Gastrocnemius medialis (tissue), 4 donors: ENCODE results near the gene DNAJB11. TPM values are rescaled to one million over a fixed set of nuclear protein-coding genes. Genes with fewer than 3 reads are reported as not detected.
A peak's percentile ranks its signal among the peaks of the same experiment; 100 is the strongest.

Experiments used
- ATAC-seq, 2 donors: fragments of 150-250 bp; one replicate each; pipeline ENCODE4 v1.9.1; 2016
- DNase-seq, 2 donors: peaks; one replicate each; pipeline ENCODE4 v3.0.0-alpha.2; 2019
- H3K27ac ChIP-seq, 4 donors: fragments of 200-600 bp; sonication (generic); 1 replicate in 1 of 4; 2 replicates in 3 of 4; pipeline ENCODE4 v1.5.1; 2016 to 2018; ENCODE audit warnings: mild to moderate bottlenecking in 2 of 4, moderate library complexity in 1 of 4
- H3K27me3 ChIP-seq, 3 donors: fragments of 200-600 bp; sonication (generic) in 2 of 3; 1 replicate in 1 of 3; 2 replicates in 2 of 3; pipeline versions ENCODE4 v1.5.1 to v1.6.0; 2016 to 2019; ENCODE audit warnings: mild to moderate bottlenecking in 1 of 3, moderate library complexity in 1 of 3
- H3K36me3 ChIP-seq, 2 donors: fragments of 200-600 bp; sonication (generic) in 1 of 2; one replicate each; pipeline ENCODE4 v1.5.1; 2017 to 2018
- H3K4me1 ChIP-seq, 2 donors: fragments of 200-600 bp; sonication (generic) in 1 of 2; one replicate each; pipeline ENCODE4 v1.5.1; 2016 to 2017; ENCODE audit warnings: mild to moderate bottlenecking in 2 of 2
- H3K4me3 ChIP-seq, 4 donors: fragments of 200-600 bp; sonication (generic) in 3 of 4; 1 replicate in 1 of 4; 2 replicates in 3 of 4; pipeline ENCODE4 v1.5.1; 2016 to 2019; ENCODE audit warnings: mild to moderate bottlenecking in 2 of 4
- H3K9me3 ChIP-seq, 3 donors: fragments of 200-600 bp; sonication (generic) in 2 of 3; 1 replicate in 1 of 3; 2 replicates in 2 of 3; pipeline ENCODE4 v1.5.1; 2016 to 2019
- POLR2A ChIP-seq, 2 donors: fragments of 450-650 bp; IDR thresholded peaks; one replicate each; pipeline ENCODE4 v1.6.1; 2017; ENCODE audit warnings: antibody characterized with exemption in 2 of 2, mild to moderate bottlenecking in 2 of 2, moderate library complexity in 2 of 2
- in situ Hi-C, 4 donors: fragments of 200-750 bp; cut with MboI; loops; one replicate each; pipeline versions ENCODE4 v1.15.0 to v1.8.0; 2017; ENCODE audit warnings: low sequenced_read_pairs in 4 of 4
- intact Hi-C: fragments of 100-400 bp; cut with DNase I; formaldehyde crosslinking; loops from one replicate; pipeline ENCODE4 v1.15.1; 2023; ENCODE audit warnings: low total_unique reads
- total RNA-seq, 4 donors: library from RNA; depleted of rRNA; stranded (reverse); fragments of >200 nt; gene quantifications; one replicate each; pipeline versions ENCODE4 v1.1.0 to v1.2.3, GENCODE V29; 2016
- TF ChIP-seq, protein P1 (sequence below), 5 experiments: fragments of 450-650 bp in 3 of 5; fragments of 200-600 bp in 2 of 5; sonication (generic) in 2 of 5; IDR thresholded peaks in 4 of 5; conservative IDR thresholded peaks in 1 of 5; 1 replicate in 4 of 5; 2 replicates in 1 of 5; pipeline ENCODE4 v1.5.1; 2016 to 2019; ENCODE audit warnings: antibody characterized with exemption in 5 of 5, mild to moderate bottlenecking in 3 of 5, moderate library complexity in 3 of 5

Gene DNAJB11
- total RNA-seq, 4 donors from 2014 or later, result 15.1 to 24.7 (median 23.0) TPM

- H3K4me1 ChIP-seq, result peaks cover 0 to 6% of the 10 kb centered on the region in 2 donors
- TF ChIP-seq POLR2A (IDR thresholded peaks at IDR 0.05), result no peak
- TF ChIP-seq, protein P1, sequence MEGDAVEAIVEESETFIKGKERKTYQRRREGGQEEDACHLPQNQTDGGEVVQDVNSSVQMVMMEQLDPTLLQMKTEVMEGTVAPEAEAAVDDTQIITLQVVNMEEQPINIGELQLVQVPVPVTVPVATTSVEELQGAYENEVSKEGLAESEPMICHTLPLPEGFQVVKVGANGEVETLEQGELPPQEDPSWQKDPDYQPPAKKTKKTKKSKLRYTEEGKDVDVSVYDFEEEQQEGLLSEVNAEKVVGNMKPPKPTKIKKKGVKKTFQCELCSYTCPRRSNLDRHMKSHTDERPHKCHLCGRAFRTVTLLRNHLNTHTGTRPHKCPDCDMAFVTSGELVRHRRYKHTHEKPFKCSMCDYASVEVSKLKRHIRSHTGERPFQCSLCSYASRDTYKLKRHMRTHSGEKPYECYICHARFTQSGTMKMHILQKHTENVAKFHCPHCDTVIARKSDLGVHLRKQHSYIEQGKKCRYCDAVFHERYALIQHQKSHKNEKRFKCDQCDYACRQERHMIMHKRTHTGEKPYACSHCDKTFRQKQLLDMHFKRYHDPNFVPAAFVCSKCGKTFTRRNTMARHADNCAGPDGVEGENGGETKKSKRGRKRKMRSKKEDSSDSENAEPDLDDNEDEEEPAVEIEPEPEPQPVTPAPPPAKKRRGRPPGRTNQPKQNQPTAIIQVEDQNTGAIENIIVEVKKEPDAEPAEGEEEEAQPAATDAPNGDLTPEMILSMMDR (IDR thresholded peaks at IDR 0.05 in 4 of 5, conservative IDR thresholded peaks at IDR 0.05 in 1 of 5), result no peak
- intact Hi-C loops (no loop called here), in situ Hi-C loops (loop anchor here (5.0 to 10.0 kb wide), 5 partner anchors 275 to 555 kb away; no protein-coding TSS in a partner anchor)
- no peak for DNase-seq
- H3K4me3 ChIP-seq, result no peak overlapping the region
- H3K9me3 ChIP-seq, result no peaks in the 10 kb centered on the region
- H3K27me3 ChIP-seq, result no peaks in the 10 kb centered on the region
- no peak for ATAC-seq
- no peak overlapping the region for H3K27ac ChIP-seq
- peaks cover 0 to 7% of the 10 kb centered on the region in 2 donors for H3K36me3 ChIP-seq
Measured at GRCh38 chr3:186536883-186537844, 33.4 kb upstream of the DNAJB11 start.

DNA sequence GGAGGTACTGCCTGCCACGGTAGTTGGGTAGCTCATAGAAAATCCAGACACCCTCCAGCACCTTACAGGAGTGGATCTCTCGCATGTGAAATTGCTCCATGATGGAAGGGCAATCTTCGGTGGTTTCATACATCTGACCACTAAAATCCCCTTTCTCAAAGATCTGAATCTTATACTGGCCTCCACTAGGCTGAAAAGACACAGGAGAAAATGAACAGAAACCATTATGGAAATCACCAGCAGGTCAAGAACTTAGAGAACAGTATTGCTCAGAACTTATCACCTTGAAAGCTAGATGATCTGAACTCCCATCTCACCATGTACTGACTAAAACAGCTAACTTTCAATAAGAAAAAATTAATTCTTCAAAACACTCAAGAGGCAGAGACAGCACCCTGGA is 31.7 kb upstream of the DNAJB11 start:
- intact Hi-C loops (no loop called here), in situ Hi-C loops (loop anchor here (5.0 to 10.0 kb wide), 5 partner anchors 276 to 556 kb away; no protein-coding TSS in a partner anchor)
- no peak for TF ChIP-seq POLR2A (IDR thresholded peaks at IDR 0.05)
- TF ChIP-seq, protein P1 (IDR thresholded peaks at IDR 0.05 in 4 of 5, conservative IDR thresholded peaks at IDR 0.05 in 1 of 5), result no peak
- Histone ChIP-seq H3K4me3 (no peak overlapping the region), H3K9me3 (no peaks in the 10 kb centered on the region), H3K4me1 (peaks cover 0 to 6% of the 10 kb centered on the region in 2 donors), H3K36me3 (peaks cover 0 to 7% of the 10 kb centered on the region in 2 donors), H3K27me3 (no peaks in the 10 kb centered on the region), H3K27ac (no peak overlapping the region)
- no peak for ATAC-seq
- no peak for DNase-seq

DNA sequence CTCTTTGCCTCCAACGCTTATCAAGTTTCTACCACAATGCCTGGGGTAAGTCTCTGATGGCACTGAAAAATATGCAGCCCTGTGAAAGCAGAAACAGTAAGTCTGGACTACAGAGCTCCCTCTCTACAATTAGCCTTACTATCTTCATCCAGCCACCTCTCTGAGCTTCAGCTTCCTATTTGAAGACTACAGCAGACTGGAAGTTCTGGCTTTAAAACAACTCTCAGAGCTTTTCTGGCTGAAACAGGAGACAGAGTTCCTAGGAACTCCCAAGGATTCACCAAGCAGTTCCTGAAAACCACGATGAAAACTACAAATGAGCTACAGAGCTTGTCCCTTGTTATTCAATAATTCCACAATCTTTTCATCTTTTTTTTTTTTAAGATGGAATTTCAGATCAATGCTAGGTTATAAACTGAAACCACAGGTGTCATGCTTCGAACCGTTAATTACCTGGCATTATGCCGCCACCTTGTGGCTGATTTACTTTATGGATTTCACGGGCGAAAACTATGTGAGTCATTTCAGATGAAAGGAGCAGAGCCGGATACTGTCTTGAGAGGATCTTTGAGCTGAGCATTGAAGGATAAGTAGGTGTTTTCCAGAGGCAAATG is 30.2 kb upstream of the DNAJB11 start:
- Histone ChIP-seq H3K27ac (no peak overlapping the region), H3K36me3 (peaks cover 0 to 7% of the 10 kb centered on the region in 2 donors), H3K4me1 (peaks cover 0 to 6% of the 10 kb centered on the region in 2 donors), H3K27me3 (no peaks in the 10 kb centered on the region), H3K4me3 (peak overlapping the region in 3 of 4 donors; percentile 7 to 26 (median 7)), H3K9me3 (no peaks in the 10 kb centered on the region)
- DNase-seq (peak; percentile 29 to 51), ATAC-seq (peak; percentile 73 to 90)
- in situ Hi-C loops (loop anchor here in 2 of 4 donors (10.0 kb wide), 2 partner anchors 286 to 556 kb away; no protein-coding TSS in a partner anchor), intact Hi-C loops (loop anchor here (1.0 to 2.0 kb wide), 2 partner anchors 281 to 558 kb away; no protein-coding TSS in a partner anchor)
- TF ChIP-seq, protein P1 (IDR thresholded peaks at IDR 0.05 in 4 of 5, conservative IDR thresholded peaks at IDR 0.05 in 1 of 5), result peak; percentile 56 to 72 (median 65)
- TF ChIP-seq POLR2A (IDR thresholded peaks at IDR 0.05), result no peak

DNA sequence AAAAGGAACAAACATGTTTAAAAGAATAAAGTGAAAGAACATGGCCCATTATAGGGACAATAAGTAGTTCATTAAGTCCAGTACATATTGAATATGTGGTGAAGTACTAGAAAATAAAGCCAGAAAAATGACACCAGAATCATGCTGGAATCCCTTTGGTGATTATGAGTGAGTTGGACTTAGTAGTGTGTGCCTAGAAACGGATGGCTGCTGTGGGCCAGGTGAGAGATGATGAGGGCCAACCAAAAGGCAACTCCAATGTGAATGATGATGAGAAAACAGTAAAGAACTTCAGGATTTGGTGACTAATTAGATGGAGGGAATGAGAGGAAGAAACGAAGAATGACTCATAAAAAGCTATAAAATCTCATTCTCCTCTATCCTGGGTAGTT is 29.7 kb upstream of the DNAJB11 start:
- in situ Hi-C loops, result loop anchor here in 2 of 4 donors (10.0 kb wide), 2 partner anchors 286 to 556 kb away; no protein-coding TSS in a partner anchor
- Histone ChIP-seq H3K4me3 (no peak overlapping the region), H3K27ac (no peak overlapping the region), H3K4me1 (peaks cover 0 to 6% of the 10 kb centered on the region in 2 donors), H3K36me3 (peaks cover 0 to 7% of the 10 kb centered on the region in 2 donors), H3K27me3 (no peaks in the 10 kb centered on the region), H3K9me3 (no peaks in the 10 kb centered on the region)
- ATAC-seq (no peak), DNase-seq (no peak)
- intact Hi-C loops, result loop anchor here (1.0 to 2.0 kb wide), 2 partner anchors 282 to 558 kb away; no protein-coding TSS in a partner anchor
- TF ChIP-seq POLR2A (IDR thresholded peaks at IDR 0.05), result no peak
- TF ChIP-seq, protein P1 (IDR thresholded peaks at IDR 0.05 in 4 of 5, conservative IDR thresholded peaks at IDR 0.05 in 1 of 5), result no peak
